Type B pancreatic cell (in vitro differentiated cells): ENCODE data around the gene PRDM15. TPM values are rescaled to one million over a fixed set of nuclear protein-coding genes. Genes with fewer than 3 reads are reported as not detected.

Source experiments
- DNase-seq: peaks from one replicate; pipeline ENCODE4 v3.0.0; 2021; ENCODE audit warnings: mixed read lengths; ENCODE audit not compliant: unreplicated experiment; ENCODE audit errors: extremely low spot score
- H3K27ac Mint-ChIP-seq: 2 replicates; pipeline ENCODE4 v1.8.0; 2021; ENCODE audit warnings: mild to moderate bottlenecking, mixed read lengths
- H3K27me3 Mint-ChIP-seq: 2 replicates; pipeline ENCODE4 v1.8.0; 2021; ENCODE audit warnings: mixed read lengths
- H3K36me3 Mint-ChIP-seq: 2 replicates; pipeline ENCODE4 v1.8.0; 2021; ENCODE audit warnings: mixed read lengths
- H3K4me1 Mint-ChIP-seq: one replicate; pipeline ENCODE4 v1.8.0; 2021; ENCODE audit warnings: mixed read lengths; ENCODE audit not compliant: unreplicated experiment
- H3K4me3 Mint-ChIP-seq: 2 replicates; pipeline ENCODE4 v1.8.0; 2021; ENCODE audit warnings: mild to moderate bottlenecking, mixed read lengths
- H3K9me3 Mint-ChIP-seq: 2 replicates; pipeline ENCODE4 v1.8.0; 2021; ENCODE audit warnings: mixed read lengths
- CTCF ChIP-seq: fragments of 200-600 bp; sonication (generic); conservative IDR thresholded peaks from 2 replicates; pipeline ENCODE4 v1.5.0; 2021; ENCODE audit warnings: antibody characterized with exemption, mild to moderate bottlenecking
- total RNA-seq: library from RNA; stranded (reverse); gene quantifications from 2 replicates; pipeline ENCODE4 v1.2.1, GENCODE V29; 2021; ENCODE audit warnings: low replicate concordance

The PRDM15 gene
- total RNA-seq, 1 donor from 2014 or later, result 8.8 TPM

- Mint-ChIP-seq H3K27ac (no peak overlapping the region), H3K36me3 (peaks cover 14% of the 10 kb centered on the region), H3K9me3 (no peaks in the 10 kb centered on the region), H3K4me3 (no peak overlapping the region), H3K27me3 (no peaks in the 10 kb centered on the region), H3K4me1 (peaks cover 17% of the 10 kb centered on the region)
- no peak for DNase-seq
- TF ChIP-seq CTCF, result no peak
Observed at GRCh38 chr21:41921021-41921420, 41.9 kb upstream of the PRDM15 start.

GRCh38 chr21:41920476-41920875 is 41.3 kb upstream of the PRDM15 start:
- H3K4me3 Mint-ChIP-seq, result no peak overlapping the region
- DNase-seq, result no peak
- no peaks in the 10 kb centered on the region for H3K27me3 Mint-ChIP-seq
- H3K9me3 Mint-ChIP-seq, result no peaks in the 10 kb centered on the region
- TF ChIP-seq CTCF, result no peak
- no peak overlapping the region for H3K27ac Mint-ChIP-seq
- peaks cover 11% of the 10 kb centered on the region for H3K4me1 Mint-ChIP-seq
- H3K36me3 Mint-ChIP-seq, result peaks cover 17% of the 10 kb centered on the region

GRCh38 chr21:41919666-41920398 is 40.7 kb upstream of the PRDM15 start:
- Mint-ChIP-seq H3K4me1 (peaks cover 11% of the 10 kb centered on the region), H3K36me3 (peaks cover 17% of the 10 kb centered on the region), H3K9me3 (no peaks in the 10 kb centered on the region), H3K27me3 (no peaks in the 10 kb centered on the region), H3K4me3 (no peak overlapping the region), H3K27ac (no peak overlapping the region)
- no peak for TF ChIP-seq CTCF
- DNase-seq, result no peak

GRCh38 chr21:41918561-41919358 is 39.6 kb upstream of the PRDM15 start:
- DNase-seq, result no peak
- Mint-ChIP-seq H3K4me1 (peaks cover 11% of the 10 kb centered on the region), H3K36me3 (peaks cover 17% of the 10 kb centered on the region), H3K27ac (no peak overlapping the region), H3K27me3 (no peaks in the 10 kb centered on the region), H3K4me3 (no peak overlapping the region), H3K9me3 (no peaks in the 10 kb centered on the region)
- no peak for TF ChIP-seq CTCF

GRCh38 chr21:41917531-41917930 is 38.4 kb upstream of the PRDM15 start:
- H3K27ac Mint-ChIP-seq, result no peak overlapping the region
- peaks cover 5% of the 10 kb centered on the region for H3K4me1 Mint-ChIP-seq
- H3K36me3 Mint-ChIP-seq, result peaks cover 21% of the 10 kb centered on the region
- no peak for DNase-seq
- H3K9me3 Mint-ChIP-seq, result no peaks in the 10 kb centered on the region
- no peak for TF ChIP-seq CTCF
- no peaks in the 10 kb centered on the region for H3K27me3 Mint-ChIP-seq
- no peak overlapping the region for H3K4me3 Mint-ChIP-seq
